Prostate gland (tissue), 2 donors: ENCODE results near the gene CSRNP3. TPM values are rescaled to one million over a fixed set of nuclear protein-coding genes. Genes with fewer than 3 reads are reported as not detected.

Source experiments
- DNase-seq: peaks from one replicate; pipeline ENCODE4 v3.0.0-alpha.2; 2019; ENCODE audit warnings: low spot score
- H3K27ac ChIP-seq, 2 donors: fragments of 200-600 bp; sonication (generic); 2 replicates each; pipeline ENCODE4 v1.5.1; 2017 to 2019
- H3K27me3 ChIP-seq: fragments of 200-600 bp; sonication (generic); replicated peaks from 2 replicates; pipeline ENCODE4 v1.5.1; 2019; ENCODE audit not compliant: insufficient read depth
- H3K36me3 ChIP-seq, 2 donors: fragments of 200-600 bp; sonication (generic); 1 replicate in 1 of 2; 2 replicates in 1 of 2; pipeline versions ENCODE4 v1.5.1 to v1.8.1; 2017 to 2019
- H3K4me1 ChIP-seq: fragments of 200-600 bp; sonication (generic); replicated peaks from 2 replicates; pipeline ENCODE4 v1.5.1; 2019
- H3K4me3 ChIP-seq, 2 donors: fragments of 200-600 bp; sonication (generic); 2 replicates each; pipeline ENCODE4 v1.5.1; 2017 to 2019
- H3K9me3 ChIP-seq: fragments of 200-600 bp; sonication (generic); 2 replicates; pipeline ENCODE4 v1.5.1; 2017
- POLR2A ChIP-seq: fragments of 450-650 bp; IDR thresholded peaks from one replicate; pipeline ENCODE4 v1.6.1; 2016; ENCODE audit warnings: antibody characterized with exemption, mild to moderate bottlenecking
- POLR2AphosphoS5 ChIP-seq: sonication (generic); formaldehyde crosslinking; IDR thresholded peaks from one replicate; pipeline ENCODE4 v1.6.1; 2017; ENCODE audit warnings: antibody characterized with exemption
- WGBS: methylation state at CpG from one replicate; pipeline ENCODE4 v1.1.5; 2018; 5-methylcytosine and 5-hydroxymethylcytosine counted together
- intact Hi-C: fragments of 100-400 bp; cut with DNase I; formaldehyde crosslinking; loops from one replicate; pipeline ENCODE4 v1.14.2; 2022
- total RNA-seq, 2 donors: library from RNA; depleted of rRNA; stranded (reverse); fragments of >200 nt; gene quantifications; one replicate each; pipeline ENCODE4 v1.1.0, GENCODE V29; 2016
- TF ChIP-seq, protein P1 (sequence below), 4 experiments: fragments of 200-600 bp in 2 of 4; fragments of 450-650 bp in 2 of 4; sonication (generic) in 2 of 4; IDR thresholded peaks; 1 replicate in 3 of 4; 2 replicates in 1 of 4; pipeline ENCODE4 v1.5.1; 2016 to 2019; ENCODE audit warnings: antibody characterized with exemption in 4 of 4, mild to moderate bottlenecking in 2 of 4, moderate library complexity in 2 of 4

Gene CSRNP3
- total RNA-seq, 2 donors from 2014 or later: 3.3 to 4.0 TPM

DNA sequence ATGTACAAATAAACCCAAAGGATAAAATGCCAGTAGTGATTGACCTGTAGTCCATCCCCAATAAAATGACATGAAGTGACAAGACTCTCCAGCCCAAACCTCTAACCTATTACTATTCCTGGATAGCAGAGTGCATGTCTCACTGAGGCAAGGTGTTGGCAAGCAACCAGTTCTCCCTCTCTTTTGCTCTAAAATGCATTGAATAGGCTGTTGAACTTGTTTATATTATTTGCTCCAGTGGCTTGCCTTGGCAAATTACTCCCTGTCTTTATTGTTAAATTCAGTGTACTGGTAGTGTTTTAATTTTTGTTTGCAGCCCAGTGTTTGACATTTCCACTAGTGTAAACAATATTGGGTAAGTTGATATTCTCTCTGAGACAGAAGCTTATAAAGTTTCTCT, 70.5 kb downstream of the CSRNP3 start:
- no peak overlapping the region for H3K4me3 ChIP-seq
- no peaks in the 10 kb centered on the region for H3K4me1 ChIP-seq
- no peak overlapping the region for H3K27ac ChIP-seq
- no peak for DNase-seq
- H3K27me3 ChIP-seq: no peaks in the 10 kb centered on the region
- H3K9me3 ChIP-seq: no peaks in the 10 kb centered on the region
- no peak for TF ChIP-seq POLR2A
- TF ChIP-seq, protein P1, sequence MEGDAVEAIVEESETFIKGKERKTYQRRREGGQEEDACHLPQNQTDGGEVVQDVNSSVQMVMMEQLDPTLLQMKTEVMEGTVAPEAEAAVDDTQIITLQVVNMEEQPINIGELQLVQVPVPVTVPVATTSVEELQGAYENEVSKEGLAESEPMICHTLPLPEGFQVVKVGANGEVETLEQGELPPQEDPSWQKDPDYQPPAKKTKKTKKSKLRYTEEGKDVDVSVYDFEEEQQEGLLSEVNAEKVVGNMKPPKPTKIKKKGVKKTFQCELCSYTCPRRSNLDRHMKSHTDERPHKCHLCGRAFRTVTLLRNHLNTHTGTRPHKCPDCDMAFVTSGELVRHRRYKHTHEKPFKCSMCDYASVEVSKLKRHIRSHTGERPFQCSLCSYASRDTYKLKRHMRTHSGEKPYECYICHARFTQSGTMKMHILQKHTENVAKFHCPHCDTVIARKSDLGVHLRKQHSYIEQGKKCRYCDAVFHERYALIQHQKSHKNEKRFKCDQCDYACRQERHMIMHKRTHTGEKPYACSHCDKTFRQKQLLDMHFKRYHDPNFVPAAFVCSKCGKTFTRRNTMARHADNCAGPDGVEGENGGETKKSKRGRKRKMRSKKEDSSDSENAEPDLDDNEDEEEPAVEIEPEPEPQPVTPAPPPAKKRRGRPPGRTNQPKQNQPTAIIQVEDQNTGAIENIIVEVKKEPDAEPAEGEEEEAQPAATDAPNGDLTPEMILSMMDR (IDR thresholded peaks at IDR 0.05): no peak
- intact Hi-C loops: no loop called here
- no peaks in the 10 kb centered on the region for H3K36me3 ChIP-seq

DNA sequence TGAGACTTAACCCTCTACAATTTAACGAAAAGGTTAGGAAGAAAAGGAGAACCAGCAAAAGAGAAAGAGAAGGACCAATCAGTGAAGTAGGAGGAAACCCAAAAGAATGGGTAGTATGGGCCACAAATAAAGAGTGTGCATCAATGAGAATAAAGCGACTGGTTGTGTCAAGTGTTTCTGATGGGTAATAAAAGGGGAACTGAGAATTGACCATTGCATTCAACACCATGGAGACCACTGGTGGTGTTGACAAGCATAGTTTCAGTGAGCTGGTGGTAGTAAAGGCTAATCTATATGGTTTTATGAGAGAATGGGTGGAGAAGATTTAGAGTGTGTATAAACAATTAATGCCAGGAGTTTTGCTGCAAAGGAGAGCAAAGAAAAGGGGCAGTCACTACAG, 75.4 kb downstream of the CSRNP3 start:
- H3K4me3 ChIP-seq: no peak overlapping the region
- 94% methylated on average over 2 of the region's 2 CpGs for WGBS
- no peak for TF ChIP-seq POLR2A
- TF ChIP-seq, protein P1 (IDR thresholded peaks at IDR 0.05): no peak
- TF ChIP-seq POLR2AphosphoS5: no peak
- H3K27ac ChIP-seq: no peak overlapping the region
- H3K36me3 ChIP-seq: no peaks in the 10 kb centered on the region
- no peak for DNase-seq
- H3K4me1 ChIP-seq: no peaks in the 10 kb centered on the region
- no peaks in the 10 kb centered on the region for H3K9me3 ChIP-seq
- H3K27me3 ChIP-seq: no peaks in the 10 kb centered on the region
- intact Hi-C loops: no loop called here

DNA sequence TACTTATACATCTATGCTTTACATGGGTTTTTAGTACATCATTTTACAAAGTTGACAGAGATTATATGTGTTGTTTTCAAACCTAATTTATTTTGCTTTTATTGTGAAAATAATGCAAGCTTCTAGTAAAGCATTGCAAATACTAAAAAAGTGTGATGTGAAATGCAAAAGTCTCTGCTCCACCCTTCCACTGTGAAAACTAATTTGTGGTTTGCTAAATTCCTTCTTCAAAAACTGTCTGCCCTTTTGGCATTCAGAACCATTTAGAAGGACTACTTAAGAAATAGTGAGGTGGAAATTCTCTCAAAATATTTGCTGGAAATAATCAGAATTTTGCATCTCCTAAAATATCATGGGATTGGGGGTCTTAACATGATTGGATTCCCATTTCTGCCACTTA, 78.4 kb downstream of the CSRNP3 start:
- no peaks in the 10 kb centered on the region for H3K27me3 ChIP-seq
- TF ChIP-seq, protein P1 (IDR thresholded peaks at IDR 0.05): no peak
- no peak for TF ChIP-seq POLR2AphosphoS5
- no peak for TF ChIP-seq POLR2A

DNA sequence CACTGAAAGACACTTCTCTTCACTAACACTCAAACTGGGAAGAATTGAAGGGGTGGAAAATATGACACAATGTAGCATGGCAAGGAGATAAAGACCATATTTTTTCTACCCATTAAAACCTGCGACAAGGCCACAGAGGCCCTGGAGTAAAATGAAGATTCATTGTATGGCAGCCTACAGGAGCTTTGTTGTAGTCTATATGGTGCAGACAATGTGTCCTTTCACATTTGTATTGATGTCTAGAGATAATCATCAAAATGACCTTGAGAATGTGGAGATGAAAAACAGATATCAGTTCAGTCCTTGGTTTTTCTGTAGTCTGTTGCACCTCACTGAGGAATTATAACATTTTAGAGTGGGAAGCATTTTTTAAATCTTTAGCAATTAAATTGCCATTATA, 80.1 kb downstream of the CSRNP3 start:
- no peak for TF ChIP-seq POLR2AphosphoS5
- TF ChIP-seq POLR2A: no peak
- TF ChIP-seq, protein P1 (IDR thresholded peaks at IDR 0.05): no peak
- WGBS: 77% methylated on average over 1 of the region's 1 CpG
- Histone ChIP-seq H3K4me1 (no peaks in the 10 kb centered on the region), H3K27ac (no peak overlapping the region), H3K36me3 (no peaks in the 10 kb centered on the region), H3K4me3 (no peak overlapping the region), H3K9me3 (no peaks in the 10 kb centered on the region), H3K27me3 (no peaks in the 10 kb centered on the region)
- intact Hi-C loops: no loop called here
- DNase-seq: no peak

More for the DNA sequence above, 78.4 kb downstream of the CSRNP3 start:
- Histone ChIP-seq H3K4me1 (no peaks in the 10 kb centered on the region), H3K27ac (no peak overlapping the region), H3K9me3 (no peaks in the 10 kb centered on the region), H3K4me3 (no peak overlapping the region), H3K36me3 (no peaks in the 10 kb centered on the region)
- DNase-seq: no peak
- intact Hi-C loops: no loop called here

DNA sequence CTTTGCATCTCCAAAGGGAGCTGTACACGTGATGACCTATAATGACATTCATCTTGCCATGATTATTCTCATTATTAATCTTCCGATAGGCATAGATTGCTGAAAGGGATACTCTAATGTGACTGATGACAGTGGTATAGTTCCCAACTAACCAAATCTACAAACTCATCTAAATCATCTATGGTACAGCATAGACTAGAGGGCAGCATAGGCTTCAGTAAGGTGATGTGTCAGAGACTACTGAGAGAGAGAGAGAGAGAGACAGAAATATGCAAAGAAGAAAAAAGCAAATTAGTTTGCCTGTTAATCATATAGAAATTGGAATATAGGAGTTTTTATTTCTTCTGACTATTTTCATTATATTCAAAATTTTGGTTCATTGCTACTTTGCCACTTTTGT, 89.3 kb downstream of the CSRNP3 start:
- TF ChIP-seq, protein P1 (IDR thresholded peaks at IDR 0.05): no peak
- no peak for TF ChIP-seq POLR2A
- TF ChIP-seq POLR2AphosphoS5: no peak
- H3K4me3 ChIP-seq: no peak overlapping the region
- 95% methylated on average over 2 of the region's 2 CpGs for WGBS
- no peak overlapping the region for H3K27ac ChIP-seq
- no peaks in the 10 kb centered on the region for H3K9me3 ChIP-seq
- no peaks in the 10 kb centered on the region for H3K4me1 ChIP-seq
- no peaks in the 10 kb centered on the region for H3K27me3 ChIP-seq
- intact Hi-C loops: no loop called here
- no peak for DNase-seq
- H3K36me3 ChIP-seq: no peaks in the 10 kb centered on the region
